Measurements from ENCODE around the gene SPATA6L.

DNA sequence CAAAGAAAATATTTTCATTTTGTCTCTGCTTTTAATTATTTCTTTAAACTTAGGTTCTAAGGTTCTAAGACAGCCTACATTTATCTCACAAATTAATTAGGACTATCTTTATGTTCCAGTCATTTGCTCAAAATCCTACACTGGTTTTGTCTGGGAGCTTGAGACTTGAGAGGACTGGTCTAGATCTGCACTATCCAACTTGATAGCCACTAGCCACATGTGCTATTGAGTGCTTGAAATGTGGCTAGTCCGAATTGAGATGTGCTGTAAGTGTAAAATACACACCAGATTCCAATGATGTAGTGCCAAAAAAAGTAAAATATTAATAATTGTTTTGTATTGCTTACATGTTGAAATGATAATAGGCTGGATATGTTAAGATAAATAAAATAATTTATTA is 20.3 kb upstream of the SPATA6L start:
- TF ChIP-seq, protein P1, sequence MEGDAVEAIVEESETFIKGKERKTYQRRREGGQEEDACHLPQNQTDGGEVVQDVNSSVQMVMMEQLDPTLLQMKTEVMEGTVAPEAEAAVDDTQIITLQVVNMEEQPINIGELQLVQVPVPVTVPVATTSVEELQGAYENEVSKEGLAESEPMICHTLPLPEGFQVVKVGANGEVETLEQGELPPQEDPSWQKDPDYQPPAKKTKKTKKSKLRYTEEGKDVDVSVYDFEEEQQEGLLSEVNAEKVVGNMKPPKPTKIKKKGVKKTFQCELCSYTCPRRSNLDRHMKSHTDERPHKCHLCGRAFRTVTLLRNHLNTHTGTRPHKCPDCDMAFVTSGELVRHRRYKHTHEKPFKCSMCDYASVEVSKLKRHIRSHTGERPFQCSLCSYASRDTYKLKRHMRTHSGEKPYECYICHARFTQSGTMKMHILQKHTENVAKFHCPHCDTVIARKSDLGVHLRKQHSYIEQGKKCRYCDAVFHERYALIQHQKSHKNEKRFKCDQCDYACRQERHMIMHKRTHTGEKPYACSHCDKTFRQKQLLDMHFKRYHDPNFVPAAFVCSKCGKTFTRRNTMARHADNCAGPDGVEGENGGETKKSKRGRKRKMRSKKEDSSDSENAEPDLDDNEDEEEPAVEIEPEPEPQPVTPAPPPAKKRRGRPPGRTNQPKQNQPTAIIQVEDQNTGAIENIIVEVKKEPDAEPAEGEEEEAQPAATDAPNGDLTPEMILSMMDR (conservative IDR thresholded peaks at IDR 0.05; ENCODE audit: low read depth, low read length) = no peak
- TF ChIP-seq POLR2A (IDR thresholded peaks at IDR 0.05; ENCODE audit: low read depth, low read length) = no peak
- no peak for TF ChIP-seq RFX5 (IDR thresholded peaks at IDR 0.05; ENCODE audit: low read depth, low read length)
- TF ChIP-seq CHD1 (IDR thresholded peaks at IDR 0.05; ENCODE audit: low read depth, low read length) = no peak
- no peak for TF ChIP-seq SMC3 (IDR thresholded peaks at IDR 0.05; ENCODE audit: low read depth, low read length)
- TF ChIP-seq, protein P2, sequence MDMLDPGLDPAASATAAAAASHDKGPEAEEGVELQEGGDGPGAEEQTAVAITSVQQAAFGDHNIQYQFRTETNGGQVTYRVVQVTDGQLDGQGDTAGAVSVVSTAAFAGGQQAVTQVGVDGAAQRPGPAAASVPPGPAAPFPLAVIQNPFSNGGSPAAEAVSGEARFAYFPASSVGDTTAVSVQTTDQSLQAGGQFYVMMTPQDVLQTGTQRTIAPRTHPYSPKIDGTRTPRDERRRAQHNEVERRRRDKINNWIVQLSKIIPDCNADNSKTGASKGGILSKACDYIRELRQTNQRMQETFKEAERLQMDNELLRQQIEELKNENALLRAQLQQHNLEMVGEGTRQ (IDR thresholded peaks at IDR 0.05; ENCODE audit: low read depth, low read length) = no peak
- no peak for TF ChIP-seq RAD21 (IDR thresholded peaks at IDR 0.05; ENCODE audit: low read length)
- no peak for TF ChIP-seq MXI1 (IDR thresholded peaks at IDR 0.05; ENCODE audit: borderline replicate concordance, low read depth, low read length)
- no peak for TF ChIP-seq FOS (IDR thresholded peaks at IDR 0.05; ENCODE audit: low read depth, low read length)
- no peak for TF ChIP-seq NFE2L2 (IDR thresholded peaks at IDR 0.05; ENCODE audit: low read depth, low read length)
- TF ChIP-seq RCOR1 (IDR thresholded peaks at IDR 0.05; ENCODE audit: insufficient replicate concordance, low read length) = no peak
